Measurements from ENCODE around the gene AP5M1. TPM values are rescaled to one million over a fixed set of nuclear protein-coding genes. Genes with fewer than 3 reads are reported as not detected.

The AP5M1 gene
- polyA plus RNA-seq, 3 donors = 15.3 to 26.2 (median 20.3) TPM

GRCh38 chr14:57273236-57273635 lies 4.5 kb downstream of the AP5M1 start:
- Histone ChIP-seq H3K27ac (ENCODE audit: low read depth in 1 of 2, low read length in 2 of 2) (no peak overlapping the region), H3K4me2 (replicated peaks; ENCODE audit: extremely low read depth, low read length, poor library complexity, severe bottlenecking) (no peak overlapping the region), H3K79me2 (ENCODE audit: insufficient read depth, low read length) (peaks cover 77% of the 10 kb centered on the region), H4K20me1 (ENCODE audit: insufficient read depth, low read length) (peaks cover 24% of the 10 kb centered on the region), H3K27me3 (ENCODE audit: control insufficient read depth in 2 of 2, insufficient read depth in 2 of 2, low read length in 2 of 2) (no peaks in the 10 kb centered on the region), H2AFZ (ENCODE audit: insufficient read depth, low read depth, low read length, poor library complexity, severe bottlenecking) (no peak overlapping the region), H3K4me1 (ENCODE audit: control insufficient read depth in 1 of 2, insufficient read depth in 2 of 2, low read length in 2 of 2) (peaks cover 18 to 19% of the 10 kb centered on the region in 2 donors), H3K9ac (ENCODE audit: insufficient read depth, low read length, poor library complexity, severe bottlenecking) (no peak overlapping the region), H3K4me3 (replicated peaks in 1 of 3; ENCODE audit: low read depth in 2 of 3, low read length in 3 of 3) (no peak overlapping the region), H3K36me3 (replicated peaks in 1 of 2; ENCODE audit: control insufficient read depth in 1 of 2, insufficient read depth in 2 of 2, low read length in 2 of 2) (peaks cover 17 to 42% of the 10 kb centered on the region in 2 donors), H3K9me3 (replicated peaks in 1 of 2; ENCODE audit: control insufficient read depth in 1 of 2, insufficient read depth in 1 of 2, low read length in 2 of 2) (no peaks in the 10 kb centered on the region)
- no peaks in the 10 kb centered on the region for H3K27me3 Mint-ChIP-seq (ENCODE audit: low read depth in 3 of 3)
- no CpG with 5 or more reads among the region's 1 CpG for WGBS (ENCODE audit: insufficient coverage)
- intact Hi-C loops (cut with micrococcal nuclease) = no loop called here
- no peaks in the 10 kb centered on the region for H3K9me3 Mint-ChIP-seq
- no peak for DNase-seq
- H3K4me3 Mint-ChIP-seq = no peak overlapping the region
- no peak for TF ChIP-seq CTCF (IDR thresholded peaks at IDR 0.05)
- H3K4me1 Mint-ChIP-seq = peaks cover 24% of the 10 kb centered on the region
- peaks cover 21 to 33% of the 10 kb centered on the region in 2 donors for H3K36me3 Mint-ChIP-seq
- no peak overlapping the region for H3K27ac Mint-ChIP-seq

- H3K9me3 Mint-ChIP-seq = no peaks in the 10 kb centered on the region
- H3K9me3 ChIP-seq (replicated peaks in 1 of 2; ENCODE audit: control insufficient read depth in 1 of 2, insufficient read depth in 1 of 2, low read length in 2 of 2) = no peaks in the 10 kb centered on the region
- no peak for DNase-seq
- peaks cover 31 to 37% of the 10 kb centered on the region in 2 donors for H3K36me3 Mint-ChIP-seq
- no peak for TF ChIP-seq CTCF (IDR thresholded peaks at IDR 0.05)
- WGBS (ENCODE audit: insufficient coverage) = no CpG with 5 or more reads among the region's 2 CpGs
- no peak overlapping the region for H3K4me2 ChIP-seq (replicated peaks; ENCODE audit: extremely low read depth, low read length, poor library complexity, severe bottlenecking)
- intact Hi-C loops (cut with micrococcal nuclease) = no loop called here
- no peaks in the 10 kb centered on the region for H3K27me3 Mint-ChIP-seq (ENCODE audit: low read depth in 3 of 3)
- H3K27me3 ChIP-seq (ENCODE audit: control insufficient read depth in 2 of 2, insufficient read depth in 2 of 2, low read length in 2 of 2) = no peaks in the 10 kb centered on the region
- no peak overlapping the region for H2AFZ ChIP-seq (ENCODE audit: insufficient read depth, low read depth, low read length, poor library complexity, severe bottlenecking)
- no peak overlapping the region for H3K27ac ChIP-seq (ENCODE audit: low read depth in 1 of 2, low read length in 2 of 2)
- peaks cover 28% of the 10 kb centered on the region for H4K20me1 ChIP-seq (ENCODE audit: insufficient read depth, low read length)
- no peak overlapping the region for H3K27ac Mint-ChIP-seq
- H3K4me3 Mint-ChIP-seq = no peak overlapping the region
- no peak overlapping the region for H3K4me3 ChIP-seq (replicated peaks in 1 of 3; ENCODE audit: low read depth in 2 of 3, low read length in 3 of 3)
- H3K9ac ChIP-seq (ENCODE audit: insufficient read depth, low read length, poor library complexity, severe bottlenecking) = no peak overlapping the region
- peaks cover 24% of the 10 kb centered on the region for H3K4me1 Mint-ChIP-seq
- H3K79me2 ChIP-seq (ENCODE audit: insufficient read depth, low read length) = peaks cover 71% of the 10 kb centered on the region
- H3K4me1 ChIP-seq (ENCODE audit: control insufficient read depth in 1 of 2, insufficient read depth in 2 of 2, low read length in 2 of 2) = peaks cover 17 to 18% of the 10 kb centered on the region in 2 donors
- H3K36me3 ChIP-seq (replicated peaks in 1 of 2; ENCODE audit: control insufficient read depth in 1 of 2, insufficient read depth in 2 of 2, low read length in 2 of 2) = peaks cover 17 to 55% of the 10 kb centered on the region in 2 donors
Measured at GRCh38 chr14:57274551-57274950, 5.8 kb downstream of the AP5M1 start.

Measured in CD14-positive monocyte (primary cell).